CD14-positive monocyte (primary cell): ENCODE data around the gene TSPYL6. TPM values are rescaled to one million over a fixed set of nuclear protein-coding genes. Genes with fewer than 3 reads are reported as not detected.

Source experiments
- DNase-seq, 3 donors: peaks; one replicate each; pipeline ENCODE4 v3.0.0-alpha.2; 2011 to 2022
- H2AFZ ChIP-seq: 2 replicates; pipeline ENCODE4 v1.6.0; 2012; ENCODE audit warnings: mild to moderate bottlenecking, low read depth, low read length, inconsistent platforms; ENCODE audit not compliant: insufficient read depth, poor library complexity, severe bottlenecking
- H3K27ac ChIP-seq, 2 donors: 1 replicate in 1 of 2; 2 replicates in 1 of 2; pipeline ENCODE4 v1.5.1; 2012 to 2013; ENCODE audit warnings: low read length in 2 of 2, control low read depth in 1 of 2, inconsistent platforms in 1 of 2, low read depth in 1 of 2, mild to moderate bottlenecking in 1 of 2
- H3K27me3 ChIP-seq, 2 donors: one replicate each; pipeline versions ENCODE4 v1.6.0 to v1.6.1; 2011 to 2013; ENCODE audit warnings: low read length in 2 of 2; ENCODE audit not compliant: control insufficient read depth in 2 of 2, insufficient read depth in 2 of 2
- H3K36me3 ChIP-seq, 2 donors: replicated peaks in 1 of 2; 1 replicate in 1 of 2; 2 replicates in 1 of 2; pipeline versions ENCODE4 v1.5.1 to v1.6.1; 2012 to 2013; ENCODE audit warnings: low read length in 2 of 2, control low read depth in 1 of 2, inconsistent platforms in 1 of 2, mild to moderate bottlenecking in 1 of 2; ENCODE audit not compliant: insufficient read depth in 2 of 2, control insufficient read depth in 1 of 2
- H3K4me1 ChIP-seq, 2 donors: 1 replicate in 1 of 2; 2 replicates in 1 of 2; pipeline versions ENCODE4 v1.5.1 to v1.6.1; 2012 to 2013; ENCODE audit warnings: low read length in 2 of 2, control low read depth in 1 of 2, inconsistent platforms in 1 of 2, mild to moderate bottlenecking in 1 of 2, moderate library complexity in 1 of 2; ENCODE audit not compliant: insufficient read depth in 2 of 2, control insufficient read depth in 1 of 2
- H3K4me2 ChIP-seq: replicated peaks from 2 replicates; pipeline ENCODE3; 2012; ENCODE audit warnings: low read length, moderate library complexity, mild to moderate bottlenecking; ENCODE audit not compliant: poor library complexity, severe bottlenecking; ENCODE audit errors: extremely low read depth
- H3K4me3 ChIP-seq, 3 experiments: fragments of 200-600 bp in 1 of 3; sonication (generic) in 1 of 3; replicated peaks in 1 of 3; 1 replicate in 2 of 3; 2 replicates in 1 of 3; pipeline ENCODE4 v1.5.1; 2011 to 2013; ENCODE audit warnings: low read length in 3 of 3, mild to moderate bottlenecking in 3 of 3, control low read depth in 2 of 3, low read depth in 2 of 3, inconsistent platforms in 1 of 3, moderate library complexity in 1 of 3
- H3K79me2 ChIP-seq: 2 replicates; pipeline ENCODE4 v1.6.0; 2012; ENCODE audit warnings: mild to moderate bottlenecking, control low read depth, inconsistent platforms, low read length, moderate library complexity; ENCODE audit not compliant: insufficient read depth
- H3K9ac ChIP-seq: 2 replicates; pipeline ENCODE4 v1.6.0; 2017; ENCODE audit warnings: low read length, mild to moderate bottlenecking; ENCODE audit not compliant: insufficient read depth, poor library complexity, severe bottlenecking
- H3K9me3 ChIP-seq, 2 donors: replicated peaks in 1 of 2; 1 replicate in 1 of 2; 2 replicates in 1 of 2; pipeline versions ENCODE4 v1.5.1 to v1.6.1; 2012 to 2013; ENCODE audit warnings: low read length in 2 of 2, control low read depth in 1 of 2; ENCODE audit not compliant: control insufficient read depth in 1 of 2, insufficient read depth in 1 of 2
- H4K20me1 ChIP-seq: 2 replicates; pipeline ENCODE4 v1.6.0; 2012; ENCODE audit warnings: mild to moderate bottlenecking, low read length, control low read depth, moderate library complexity; ENCODE audit not compliant: insufficient read depth
- H3K27ac Mint-ChIP-seq, 7 donors: one replicate each; pipeline ENCODE4 v1.8.0; 2020; ENCODE audit warnings: mild to moderate bottlenecking in 7 of 7, mixed read lengths in 7 of 7, moderate library complexity in 6 of 7, inconsistent platforms in 2 of 7
- H3K27me3 Mint-ChIP-seq, 3 donors: one replicate each; pipeline ENCODE4 v1.8.0; 2021 to 2022; ENCODE audit warnings: low read depth in 3 of 3, mild to moderate bottlenecking in 3 of 3, mixed read lengths in 3 of 3, moderate library complexity in 3 of 3, inconsistent platforms in 1 of 3
- H3K36me3 Mint-ChIP-seq, 2 donors: one replicate each; pipeline ENCODE4 v1.8.0; 2020; ENCODE audit warnings: mixed read lengths in 2 of 2, inconsistent platforms in 1 of 2, mild to moderate bottlenecking in 1 of 2
- H3K4me1 Mint-ChIP-seq: one replicate; pipeline ENCODE4 v1.8.0; 2020; ENCODE audit warnings: mild to moderate bottlenecking, mixed read lengths
- H3K4me3 Mint-ChIP-seq, 2 donors: one replicate each; pipeline ENCODE4 v1.8.0; 2020; ENCODE audit warnings: mild to moderate bottlenecking in 2 of 2, mixed read lengths in 2 of 2, moderate library complexity in 1 of 2
- H3K9me3 Mint-ChIP-seq, 7 donors: one replicate each; pipeline ENCODE4 v1.8.0; 2020 to 2022; ENCODE audit warnings: mixed read lengths in 7 of 7, mild to moderate bottlenecking in 6 of 7, moderate library complexity in 6 of 7, inconsistent platforms in 2 of 7
- CTCF ChIP-seq: fragments of 200-600 bp; IDR thresholded peaks from one replicate; pipeline ENCODE4 v1.8.0; 2022; ENCODE audit warnings: antibody characterized with exemption, mild to moderate bottlenecking
- WGBS: methylation state at CpG from one replicate; pipeline ENCODE4 v1.1.5; 2013; ENCODE audit warnings: missing lambda C conversion rate; ENCODE audit not compliant: insufficient coverage; 5-methylcytosine and 5-hydroxymethylcytosine counted together
- intact Hi-C, 2 donors: fragments of 100-400 bp; cut with micrococcal nuclease; formaldehyde crosslinking; loops; one replicate each; pipeline versions ENCODE4 v1.15.0 to v1.15.1; 2023
- polyA plus RNA-seq, 3 donors: library from polyadenylated mRNA; depleted of rRNA in 1 of 3; unstranded in 2 of 3; stranded (reverse) in 1 of 3; fragments of 300-500 nt in 2 of 3; fragments of >200 nt in 1 of 3; fragmentation: Illumina TruSeq in 2 of 3; gene quantifications; 1 replicate in 2 of 3; 2 replicates in 1 of 3; pipeline ENCODE4 v1.2.3, GENCODE V29; 2012 to 2021

The TSPYL6 gene
- polyA plus RNA-seq, 3 donors, result not detected

GRCh38 chr2:54262015-54262765 lies 6.2 kb upstream of the TSPYL6 start:
- Histone ChIP-seq H3K4me1 (no peaks in the 10 kb centered on the region), H3K4me3 (no peak overlapping the region), H4K20me1 (no peaks in the 10 kb centered on the region), H2AFZ (no peak overlapping the region), H3K79me2 (no peaks in the 10 kb centered on the region), H3K27ac (no peak overlapping the region), H3K36me3 (no peaks in the 10 kb centered on the region), H3K9ac (no peak overlapping the region), H3K4me2 (no peak overlapping the region), H3K27me3 (no peaks in the 10 kb centered on the region), H3K9me3 (peaks cover 0 to 11% of the 10 kb centered on the region in 2 donors)
- Mint-ChIP-seq H3K27me3 (no peaks in the 10 kb centered on the region), H3K36me3 (peaks cover 0 to 3% of the 10 kb centered on the region in 2 donors), H3K27ac (no peak overlapping the region), H3K4me3 (no peak overlapping the region), H3K4me1 (no peaks in the 10 kb centered on the region), H3K9me3 (peaks cover 3 to 12% (median 5%) of the 10 kb centered on the region in 7 donors)
- no CpG with 5 or more reads among the region's 2 CpGs for WGBS
- DNase-seq, result no peak
- no peak for TF ChIP-seq CTCF
- intact Hi-C loops, result no loop called here

- WGBS, result no CpG with 5 or more reads among the region's 2 CpGs
- H3K36me3 ChIP-seq, result no peaks in the 10 kb centered on the region
- H3K9ac ChIP-seq, result no peak overlapping the region
- no peak overlapping the region for H2AFZ ChIP-seq
- Mint-ChIP-seq H3K4me1 (no peaks in the 10 kb centered on the region), H3K27me3 (no peaks in the 10 kb centered on the region), H3K27ac (no peak overlapping the region), H3K9me3 (peaks cover 3 to 12% (median 5%) of the 10 kb centered on the region in 7 donors), H3K36me3 (peaks cover 0 to 3% of the 10 kb centered on the region in 2 donors), H3K4me3 (no peak overlapping the region)
- no peaks in the 10 kb centered on the region for H4K20me1 ChIP-seq
- intact Hi-C loops, result no loop called here
- H3K4me1 ChIP-seq, result no peaks in the 10 kb centered on the region
- TF ChIP-seq CTCF, result no peak
- no peak overlapping the region for H3K4me2 ChIP-seq
- H3K27me3 ChIP-seq, result no peaks in the 10 kb centered on the region
- H3K27ac ChIP-seq, result no peak overlapping the region
- H3K79me2 ChIP-seq, result no peaks in the 10 kb centered on the region
- H3K9me3 ChIP-seq, result peaks cover 0 to 13% of the 10 kb centered on the region in 2 donors
- H3K4me3 ChIP-seq, result no peak overlapping the region
- no peak for DNase-seq
Observed at GRCh38 chr2:54261537-54261936, 5.5 kb upstream of the TSPYL6 start.
